ENCODE measurements around the gene SPRED2.

DNA sequence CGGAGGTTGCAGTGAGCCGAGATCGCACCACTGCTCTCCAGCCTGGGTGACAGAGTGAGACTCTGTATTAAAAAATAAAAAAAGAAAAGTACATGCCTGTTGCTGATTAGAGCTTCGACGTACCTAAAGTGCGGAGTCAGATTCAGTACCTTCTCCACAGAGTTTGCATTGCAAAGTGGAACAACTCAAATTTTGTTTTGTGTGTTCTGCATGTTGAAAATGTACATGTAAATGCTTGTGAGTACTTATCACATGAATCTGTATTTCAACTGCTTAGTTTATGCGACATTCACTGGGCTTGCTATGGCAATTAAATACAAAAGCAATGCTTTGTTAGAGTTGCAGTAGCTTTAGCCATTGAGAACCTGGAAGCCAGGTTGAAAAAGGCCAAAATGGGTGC is 168.4 kb downstream of the SPRED2 start:
- TF ChIP-seq, protein P1, sequence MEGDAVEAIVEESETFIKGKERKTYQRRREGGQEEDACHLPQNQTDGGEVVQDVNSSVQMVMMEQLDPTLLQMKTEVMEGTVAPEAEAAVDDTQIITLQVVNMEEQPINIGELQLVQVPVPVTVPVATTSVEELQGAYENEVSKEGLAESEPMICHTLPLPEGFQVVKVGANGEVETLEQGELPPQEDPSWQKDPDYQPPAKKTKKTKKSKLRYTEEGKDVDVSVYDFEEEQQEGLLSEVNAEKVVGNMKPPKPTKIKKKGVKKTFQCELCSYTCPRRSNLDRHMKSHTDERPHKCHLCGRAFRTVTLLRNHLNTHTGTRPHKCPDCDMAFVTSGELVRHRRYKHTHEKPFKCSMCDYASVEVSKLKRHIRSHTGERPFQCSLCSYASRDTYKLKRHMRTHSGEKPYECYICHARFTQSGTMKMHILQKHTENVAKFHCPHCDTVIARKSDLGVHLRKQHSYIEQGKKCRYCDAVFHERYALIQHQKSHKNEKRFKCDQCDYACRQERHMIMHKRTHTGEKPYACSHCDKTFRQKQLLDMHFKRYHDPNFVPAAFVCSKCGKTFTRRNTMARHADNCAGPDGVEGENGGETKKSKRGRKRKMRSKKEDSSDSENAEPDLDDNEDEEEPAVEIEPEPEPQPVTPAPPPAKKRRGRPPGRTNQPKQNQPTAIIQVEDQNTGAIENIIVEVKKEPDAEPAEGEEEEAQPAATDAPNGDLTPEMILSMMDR (IDR thresholded peaks at IDR 0.05), result no peak
- TF ChIP-seq POLR2A (IDR thresholded peaks at IDR 0.05) (no peak), EP300 (IDR thresholded peaks at IDR 0.05) (no peak)

Measured in tibial nerve (tissue), 4 donors.